Measurements from ENCODE around the gene RFX4.
"Not testable (repeated sequence)": the region's sequence is repeated elsewhere in the genome, so short reads cannot be mapped to it uniquely, and the experiment has no call there.

The RFX4 gene

DNA sequence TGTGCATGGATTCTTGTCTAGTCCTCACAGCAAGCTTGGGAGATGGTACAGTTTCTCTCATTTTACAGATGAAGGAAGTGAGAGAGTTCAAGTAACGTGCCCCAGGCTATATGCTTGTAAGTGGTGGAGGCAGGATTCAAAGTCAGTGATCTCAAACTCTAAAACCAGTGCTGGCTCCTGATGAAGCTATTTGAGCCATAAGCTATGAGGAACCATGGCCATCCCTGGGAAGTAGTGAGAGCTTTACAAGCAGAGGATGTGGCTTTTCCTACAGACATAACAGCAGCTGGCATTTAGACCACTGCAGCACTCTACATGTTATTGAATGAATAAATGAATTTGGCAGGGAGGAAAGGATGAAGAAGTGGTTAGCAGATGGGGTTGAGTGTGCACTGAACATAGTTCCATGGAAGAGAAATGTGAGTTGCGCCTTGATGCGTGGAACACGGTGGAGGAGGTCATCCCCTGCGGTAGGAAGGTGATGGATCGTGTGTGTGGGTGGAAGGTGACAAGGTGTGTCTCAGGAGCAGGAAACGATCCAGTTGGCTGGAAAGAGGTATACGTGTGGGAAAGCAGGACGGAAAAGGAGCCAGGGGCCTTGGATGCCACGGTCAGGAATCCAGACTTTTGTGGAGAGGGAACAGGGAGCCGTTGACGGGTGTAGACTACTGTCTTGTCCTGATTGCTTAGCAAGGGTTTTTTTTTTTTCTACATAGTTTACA, 65.2 kb downstream of the RFX4 start:
- DNase-seq (ENCODE audit: low spot score): no peak

DNA sequence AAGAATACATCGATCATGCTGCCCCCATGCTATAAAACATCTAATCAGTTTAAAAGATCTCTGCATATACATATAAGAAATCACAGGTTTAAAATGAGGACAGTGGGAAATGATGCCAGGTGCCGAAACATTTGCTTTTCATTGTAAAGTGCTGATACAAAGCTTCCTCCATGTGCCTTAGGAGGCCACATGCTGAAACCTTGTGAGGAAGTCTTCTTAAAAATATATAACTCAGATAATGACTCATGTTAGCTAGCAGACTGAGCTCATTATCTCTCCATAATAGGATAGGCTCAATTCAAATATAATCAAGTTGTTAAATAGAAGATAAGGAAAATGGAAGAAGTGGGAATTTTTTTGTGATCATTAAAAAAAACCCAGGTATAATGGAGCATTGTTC, 65.9 kb downstream of the RFX4 start:
- DNase-seq (ENCODE audit: low spot score): no peak

GRCh38 chr12:106651552-106651951, 68.7 kb downstream of the RFX4 start:
- DNase-seq (ENCODE audit: low spot score): no peak

- DNase-seq (ENCODE audit: low spot score): no peak
Measured at GRCh38 chr12:106652510-106653015, 69.8 kb downstream of the RFX4 start.

DNA sequence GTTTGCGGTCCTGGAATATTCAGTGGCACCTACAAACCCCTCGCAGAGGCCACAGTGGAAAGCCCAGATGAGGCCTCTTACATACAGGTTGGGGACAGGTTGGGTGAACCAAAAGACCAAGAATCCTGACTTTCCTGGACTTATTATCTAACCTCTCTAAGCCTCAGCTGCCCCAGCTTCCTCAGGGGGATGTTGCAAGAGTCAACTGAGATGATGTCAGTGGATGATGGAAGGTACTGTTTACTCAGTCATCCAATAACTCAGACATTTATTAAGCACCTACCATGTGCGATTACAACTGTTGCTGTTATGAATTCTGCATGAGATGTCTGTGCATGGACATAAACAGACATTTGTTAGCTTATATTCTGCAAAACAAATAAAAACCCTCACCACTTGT, 72.8 kb downstream of the RFX4 start:
- DNase-seq (ENCODE audit: low spot score): no peak

GRCh38 chr12:106657488-106657887, 74.7 kb downstream of the RFX4 start:
- DNase-seq (ENCODE audit: low spot score): no peak

GRCh38 chr12:106663385-106663784, 80.6 kb downstream of the RFX4 start:
- no peak for DNase-seq (ENCODE audit: low spot score)

GRCh38 chr12:106669216-106669615, 86.4 kb downstream of the RFX4 start:
- DNase-seq (ENCODE audit: low spot score): no peak

DNA sequence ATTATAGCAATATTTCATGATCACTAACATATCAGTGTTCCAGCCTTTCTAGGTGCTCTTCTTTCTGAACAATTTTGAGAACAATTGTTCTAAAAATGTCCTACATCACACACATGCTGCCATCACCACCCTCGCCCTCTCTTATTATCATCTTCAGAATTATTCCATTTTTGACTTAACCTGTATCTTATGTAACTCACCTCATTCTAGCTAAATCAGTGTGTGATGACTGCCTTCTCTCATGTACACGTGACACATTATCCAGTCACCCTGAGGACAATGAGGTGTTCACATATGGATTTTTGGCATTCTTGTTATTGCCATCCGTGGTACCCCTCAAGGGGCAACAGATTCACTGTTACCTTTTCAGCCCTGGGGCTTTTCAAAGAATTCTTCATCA, 87.3 kb downstream of the RFX4 start:
- no peak for DNase-seq (ENCODE audit: low spot score)

GRCh38 chr12:106671840-106672239, 89.0 kb downstream of the RFX4 start:
- no peak for DNase-seq (ENCODE audit: low spot score)

DNA sequence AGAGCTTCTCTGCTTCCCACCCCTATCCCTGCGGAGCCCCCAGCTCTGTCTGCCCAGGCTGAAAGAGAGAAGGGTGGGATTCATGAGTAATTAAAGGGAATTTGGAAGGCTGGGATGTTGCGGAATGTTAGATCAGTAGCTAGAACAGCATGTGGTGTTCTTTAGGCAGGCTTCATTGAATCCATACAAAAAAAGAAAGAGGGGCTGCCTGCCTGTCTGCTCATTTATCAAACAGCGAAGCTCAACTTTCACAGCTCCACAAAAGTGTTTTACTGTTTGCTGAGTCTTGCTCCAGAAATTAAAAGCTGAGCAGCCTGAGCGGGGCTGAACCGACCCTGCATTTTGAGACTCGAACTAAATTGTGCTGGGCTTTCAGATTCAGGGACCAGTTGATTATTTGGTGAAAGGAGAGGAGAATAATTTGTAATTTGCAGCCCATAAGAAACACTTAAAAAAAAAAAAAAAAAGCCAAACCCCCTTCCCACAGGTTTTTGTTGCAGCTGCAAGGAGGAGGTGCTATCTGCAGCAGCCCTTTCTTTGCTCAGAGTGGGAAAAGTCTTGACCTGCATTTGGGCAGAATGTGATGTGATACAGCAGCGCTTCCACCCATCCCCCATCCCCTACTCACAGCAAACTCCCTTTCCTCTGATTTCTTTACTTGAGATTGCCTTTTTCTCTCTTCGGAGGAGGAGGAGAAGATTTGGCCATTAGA, 89.7 kb downstream of the RFX4 start:
- DNase-seq (ENCODE audit: low spot score): no peak

GRCh38 chr12:106673141-106673540, 90.3 kb downstream of the RFX4 start:
- no peak for DNase-seq (ENCODE audit: low spot score)

DNA sequence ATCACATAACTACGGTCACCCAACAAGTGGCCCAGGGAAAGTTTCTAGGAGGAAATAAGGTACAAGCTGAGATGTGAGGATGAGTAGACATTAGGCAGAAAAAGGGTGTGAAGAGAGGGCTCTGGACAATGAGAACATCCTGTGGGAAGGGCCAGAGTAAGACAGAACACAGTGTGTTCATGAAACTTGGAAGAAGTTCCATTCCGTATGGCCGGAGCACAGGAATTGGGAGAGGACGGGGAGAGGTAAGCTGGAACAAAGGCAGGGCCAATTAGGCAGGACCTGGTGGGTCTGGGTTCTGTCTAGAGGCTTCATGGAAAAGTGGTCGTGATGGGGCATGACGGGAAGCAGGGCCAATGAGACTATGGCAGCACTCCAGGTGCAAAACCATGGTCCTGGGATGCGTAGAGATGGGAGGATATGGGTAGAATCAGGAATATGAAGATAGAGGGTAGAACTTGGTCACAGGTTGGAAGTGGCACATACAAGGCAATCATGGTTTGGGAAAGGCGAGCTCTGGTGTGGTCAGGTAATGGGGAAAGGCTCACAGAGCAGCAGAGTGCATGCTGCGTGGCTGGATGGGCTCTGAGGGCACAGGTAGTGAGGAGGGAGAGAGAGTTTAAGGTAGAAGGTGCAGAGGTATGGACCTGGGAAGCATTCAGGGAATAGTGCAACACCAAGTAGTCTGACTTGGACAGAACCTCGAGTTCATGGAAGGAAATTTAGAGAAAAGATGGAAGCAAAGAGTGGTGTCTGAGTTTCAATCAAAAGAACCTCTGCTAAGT, 93.0 kb downstream of the RFX4 start:
- DNase-seq (ENCODE audit: low spot score): no peak

- DNase-seq (ENCODE audit: low spot score): no peak
Measured at GRCh38 chr12:106679574-106679973, 96.8 kb downstream of the RFX4 start.

DNA sequence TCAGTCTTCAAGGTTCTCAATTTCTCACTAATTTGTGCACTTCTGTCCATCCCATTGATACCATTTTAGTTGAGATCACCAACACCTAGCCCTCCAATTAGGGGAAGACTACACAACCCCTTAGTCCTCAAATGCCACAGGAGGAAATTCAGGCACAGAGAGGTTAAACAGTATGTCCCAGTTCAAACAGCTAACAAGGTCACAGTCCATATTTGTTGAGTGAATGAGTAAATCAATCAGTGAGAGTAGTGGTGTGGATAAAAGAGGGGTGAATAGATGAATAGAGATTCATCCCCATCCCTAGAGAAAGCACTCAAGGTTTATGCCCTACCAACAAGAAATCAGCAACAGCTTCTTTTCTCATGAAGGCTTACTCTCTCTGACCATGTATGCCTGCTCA, 97.5 kb downstream of the RFX4 start:
- no peak for DNase-seq (ENCODE audit: low spot score)

- no peak for DNase-seq (ENCODE audit: low spot score)
Measured at GRCh38 chr12:106681210-106681609, 98.4 kb downstream of the RFX4 start.

- peak; percentile 10 for DNase-seq (ENCODE audit: low spot score)
Measured at GRCh38 chr12:106682594-106683234, 99.9 kb downstream of the RFX4 start.

GRCh38 chr12:106684497-106684896, 101.7 kb downstream of the RFX4 start:
- DNase-seq (ENCODE audit: low spot score): no peak

DNA sequence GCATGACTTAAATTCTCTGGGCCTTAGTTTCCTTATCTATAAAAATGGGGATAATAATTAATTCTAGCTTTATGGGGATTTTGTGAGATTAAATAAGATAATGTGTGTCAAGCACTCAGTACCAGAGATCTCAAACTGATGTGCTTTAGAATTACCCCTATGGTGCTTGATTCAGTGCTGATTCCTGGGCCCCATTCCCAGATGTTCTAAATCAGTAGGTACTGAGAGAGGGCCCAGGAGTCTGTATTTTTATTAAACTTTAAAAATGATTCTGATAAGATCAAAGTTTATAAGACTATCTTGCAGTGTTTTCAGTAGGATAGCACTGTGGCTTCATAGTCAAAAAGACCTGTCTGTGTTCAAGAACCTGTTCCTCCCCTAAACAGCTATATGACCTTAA, 102.6 kb downstream of the RFX4 start:
- no peak for DNase-seq (ENCODE audit: low spot score)

GRCh38 chr12:106687672-106688071, 104.9 kb downstream of the RFX4 start:
- DNase-seq (ENCODE audit: low spot score): no peak

DNA sequence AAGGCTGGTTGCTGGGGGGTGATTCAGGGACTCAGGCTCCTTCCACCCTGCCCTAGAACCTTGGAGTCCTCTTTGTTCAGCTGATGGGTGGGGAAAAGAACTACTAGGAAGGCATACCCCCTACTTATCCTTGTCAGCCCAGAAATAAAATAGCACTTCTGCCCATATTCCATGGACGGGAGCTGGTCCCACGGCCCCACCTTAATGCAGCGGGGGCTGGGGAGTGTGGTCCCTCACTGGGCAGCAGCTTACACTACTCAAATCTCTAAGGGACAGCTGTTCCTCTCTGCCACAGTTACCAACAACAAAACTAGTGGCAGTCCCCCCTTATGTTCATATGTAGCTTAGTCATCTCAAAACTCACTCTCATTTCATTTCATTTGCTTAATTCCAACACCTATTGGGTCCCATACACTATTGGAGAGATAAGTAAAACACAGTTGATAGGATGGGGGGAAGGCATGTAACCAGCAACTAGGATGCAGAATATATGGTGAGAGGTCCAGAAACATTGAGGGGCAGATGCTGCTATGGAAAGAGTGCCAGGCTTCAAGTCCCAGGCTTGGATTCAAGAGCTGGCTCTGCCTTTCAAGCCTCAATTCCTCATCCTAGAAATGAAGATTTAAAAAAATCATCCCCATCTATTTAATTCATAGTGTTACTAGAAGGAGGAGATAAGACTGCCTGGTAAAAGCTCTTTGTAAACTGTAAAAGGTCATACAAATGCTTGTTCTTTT, 107.9 kb downstream of the RFX4 start:
- DNase-seq (ENCODE audit: low spot score): no peak

DNA sequence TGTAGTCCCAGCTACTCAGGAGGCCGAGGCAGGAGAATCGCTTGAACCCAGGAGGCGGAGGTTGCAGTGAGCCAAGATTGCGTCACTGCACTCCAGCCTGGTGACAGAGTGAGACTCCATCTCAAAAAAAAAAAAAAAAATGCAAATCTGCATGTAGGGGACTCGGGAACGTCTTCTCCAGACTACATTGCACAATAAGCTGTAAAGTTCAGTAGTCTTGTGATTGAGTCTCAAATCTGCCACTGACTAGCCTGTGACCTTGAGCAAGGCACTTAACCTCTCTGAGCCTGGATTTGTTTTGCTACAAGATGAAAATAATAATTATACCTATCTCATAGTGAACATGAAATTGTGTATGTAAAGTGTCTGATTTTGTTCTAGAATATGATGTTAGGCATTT, 109.2 kb downstream of the RFX4 start:
- not testable (repeated sequence) for DNase-seq (ENCODE audit: low spot score)
